Ramos (cell line): Measurements from ENCODE around the gene LAMA4.

ENCODE experiments used
- in situ Hi-C: fragments of 300-500 bp; cut with MboI; formaldehyde crosslinking; loops from one replicate; pipeline ENCODE4 v1.14.3; 2022; ENCODE audit warnings: low sequenced_read_pairs; ENCODE audit not compliant: unreplicated experiment

Gene LAMA4

GRCh38 chr6:112195166-112195565 is 59.2 kb downstream of the LAMA4 start:
- in situ Hi-C loops = loop anchor here (25.0 kb wide), 1 partner anchor 1717 kb away; no protein-coding TSS in a partner anchor

- in situ Hi-C loops = loop anchor here (25.0 kb wide), 1 partner anchor 1718 kb away; no protein-coding TSS in a partner anchor
Observed at GRCh38 chr6:112194511-112194910, 59.9 kb downstream of the LAMA4 start.

GRCh38 chr6:112193535-112194051 is 60.8 kb downstream of the LAMA4 start:
- in situ Hi-C loops = loop anchor here (25.0 kb wide), 1 partner anchor 1719 kb away; no protein-coding TSS in a partner anchor

- in situ Hi-C loops = loop anchor here (25.0 kb wide), 1 partner anchor 1719 kb away; no protein-coding TSS in a partner anchor
Observed at GRCh38 chr6:112193117-112193516, 61.2 kb downstream of the LAMA4 start.

- in situ Hi-C loops = loop anchor here (25.0 kb wide), 1 partner anchor 1721 kb away; no protein-coding TSS in a partner anchor
Observed at GRCh38 chr6:112191509-112192020, 62.8 kb downstream of the LAMA4 start.

GRCh38 chr6:112190164-112190563 is 64.2 kb downstream of the LAMA4 start:
- in situ Hi-C loops = loop anchor here (25.0 kb wide), 1 partner anchor 1722 kb away; no protein-coding TSS in a partner anchor

- in situ Hi-C loops = loop anchor here (25.0 kb wide), 1 partner anchor 1723 kb away; no protein-coding TSS in a partner anchor
Observed at GRCh38 chr6:112189494-112189893, 64.9 kb downstream of the LAMA4 start.

- in situ Hi-C loops = loop anchor here (25.0 kb wide), 1 partner anchor 1723 kb away; no protein-coding TSS in a partner anchor
Observed at GRCh38 chr6:112188906-112189305, 65.5 kb downstream of the LAMA4 start.

- in situ Hi-C loops = loop anchor here (25.0 kb wide), 1 partner anchor 1725 kb away; no protein-coding TSS in a partner anchor
Observed at GRCh38 chr6:112187736-112188135, 66.6 kb downstream of the LAMA4 start.

- in situ Hi-C loops = loop anchor here (25.0 kb wide), 1 partner anchor 1727 kb away; no protein-coding TSS in a partner anchor
Observed at GRCh38 chr6:112184951-112185350, 69.4 kb downstream of the LAMA4 start.

GRCh38 chr6:112183271-112183671 is 71.1 kb downstream of the LAMA4 start:
- in situ Hi-C loops = loop anchor here (25.0 kb wide), 1 partner anchor 1729 kb away; no protein-coding TSS in a partner anchor

- in situ Hi-C loops = loop anchor here (25.0 kb wide), 1 partner anchor 1731 kb away; no protein-coding TSS in a partner anchor
Observed at GRCh38 chr6:112181130-112181529, 73.2 kb downstream of the LAMA4 start.

- in situ Hi-C loops = loop anchor here (25.0 kb wide), 1 partner anchor 1732 kb away; no protein-coding TSS in a partner anchor
Observed at GRCh38 chr6:112180095-112180820, 74.1 kb downstream of the LAMA4 start.

GRCh38 chr6:112179631-112180030 is 74.7 kb downstream of the LAMA4 start:
- in situ Hi-C loops = loop anchor here (10.0 to 25.0 kb wide), 2 partner anchors 135 to 1733 kb away; no protein-coding TSS in a partner anchor

GRCh38 chr6:112178846-112179245 is 75.5 kb downstream of the LAMA4 start:
- in situ Hi-C loops = loop anchor here (10.0 to 25.0 kb wide), 2 partner anchors 136 to 1733 kb away; no protein-coding TSS in a partner anchor

GRCh38 chr6:112177092-112177491 is 77.3 kb downstream of the LAMA4 start:
- in situ Hi-C loops = loop anchor here (10.0 to 25.0 kb wide), 2 partner anchors 138 to 1735 kb away; no protein-coding TSS in a partner anchor

- in situ Hi-C loops = loop anchor here (10.0 to 25.0 kb wide), 2 partner anchors 139 to 1736 kb away; no protein-coding TSS in a partner anchor
Observed at GRCh38 chr6:112176175-112176574, 78.2 kb downstream of the LAMA4 start.

- in situ Hi-C loops = loop anchor here (10.0 kb wide), 1 partner anchor 141 kb away; no protein-coding TSS in a partner anchor
Observed at GRCh38 chr6:112173221-112173804, 81.1 kb downstream of the LAMA4 start.

- in situ Hi-C loops = loop anchor here (10.0 kb wide), 1 partner anchor 142 kb away; no protein-coding TSS in a partner anchor
Observed at GRCh38 chr6:112172540-112172939, 81.8 kb downstream of the LAMA4 start.

- in situ Hi-C loops = no loop called here
Observed at GRCh38 chr6:112169541-112169940, 84.8 kb downstream of the LAMA4 start.
